H1 (cell line): ENCODE data around the gene ISX. TPM values are rescaled to one million over a fixed set of nuclear protein-coding genes. Genes with fewer than 3 reads are reported as not detected.

ENCODE experiments used
- CTCF ChIA-PET: fragments of 300-600 bp; sonication (Branson Sonifier 250); formaldehyde crosslinking; loops from one replicate; lab custom pipeline; 2021; ENCODE audit not compliant: partially characterized antibody; lab: Charles Lee
- POLR2A ChIA-PET: fragments of 300-600 bp; sonication (Branson Sonifier 250); formaldehyde crosslinking; loops from one replicate; lab custom pipeline; 2021; ENCODE audit warnings: inconsistent platforms; ENCODE audit not compliant: partially characterized antibody; lab: Charles Lee
- DNase-seq, 2 experiments: peaks; one replicate each; pipeline versions ENCODE4 v3.0.0 to v3.0.0-alpha.2; 2010 to 2022; ENCODE audit warnings: low spot score in 2 of 2, low read depth in 1 of 2, mixed read lengths in 1 of 2
- FAIRE-seq: peaks from 2 replicates; lab custom pipeline; 2011; peaks lifted over from hg19 to GRCh38; lab: Jason Lieb, UNC
- H2AFZ ChIP-seq: 2 replicates; pipeline ENCODE4 v1.8.1; 2012; ENCODE audit warnings: low read length, inconsistent platforms
- H2AK5ac ChIP-seq: 2 replicates; pipeline ENCODE4 v1.6.1; 2013; ENCODE audit warnings: low read depth, low read length
- H2BK120ac ChIP-seq: replicated peaks from 2 replicates; pipeline ENCODE3; 2013; ENCODE audit warnings: low read depth, low read length, inconsistent platforms
- H2BK12ac ChIP-seq: 2 replicates; pipeline ENCODE4 v1.6.1; 2013; ENCODE audit warnings: low read depth, low read length
- H2BK15ac ChIP-seq: 2 replicates; pipeline ENCODE4 v1.6.1; 2013; ENCODE audit warnings: low read length
- H2BK20ac ChIP-seq: 2 replicates; pipeline ENCODE4 v1.6.1; 2013; ENCODE audit warnings: low read length
- H2BK5ac ChIP-seq: 2 replicates; pipeline ENCODE4 v1.6.1; 2013; ENCODE audit warnings: low read depth, low read length
- H3K14ac ChIP-seq: 2 replicates; pipeline ENCODE4 v1.6.1; 2013; ENCODE audit warnings: inconsistent platforms; ENCODE audit not compliant: insufficient read length
- H3K18ac ChIP-seq: 2 replicates; pipeline ENCODE4 v1.6.1; 2013; ENCODE audit warnings: low read length; ENCODE audit errors: extremely low read depth
- H3K23ac ChIP-seq: 2 replicates; pipeline ENCODE4 v1.6.1; 2013; ENCODE audit warnings: inconsistent platforms; ENCODE audit not compliant: insufficient read length
- H3K23me2 ChIP-seq: 2 replicates; pipeline ENCODE4 v1.6.1; 2013; ENCODE audit warnings: low read depth, low read length
- H3K27ac ChIP-seq: 2 replicates; pipeline ENCODE4 v1.6.1; 2011; ENCODE audit warnings: low read depth, low read length, inconsistent platforms
- H3K27me3 ChIP-seq, 4 experiments: replicated peaks in 1 of 4; 1 replicate in 1 of 4; 2 replicates in 3 of 4; pipeline versions ENCODE4 v1.6.1 to v1.8.1; 2011 to 2013; ENCODE audit warnings: low read length in 3 of 4, mild to moderate bottlenecking in 3 of 4, inconsistent platforms in 2 of 4, mixed read lengths in 2 of 4, moderate library complexity in 1 of 4; ENCODE audit not compliant: control insufficient read depth in 3 of 4, insufficient read depth in 3 of 4; ENCODE audit errors: extremely low read depth in 1 of 4
- H3K36me3 ChIP-seq, 4 experiments: 2 replicates each; pipeline versions ENCODE4 v1.6.1 to v1.8.1; 2011 to 2013; ENCODE audit warnings: mild to moderate bottlenecking in 4 of 4, low read length in 3 of 4, moderate library complexity in 2 of 4, control low read depth in 1 of 4, inconsistent platforms in 1 of 4; ENCODE audit not compliant: insufficient read depth in 4 of 4, control insufficient read depth in 2 of 4
- H3K4ac ChIP-seq: replicated peaks from 2 replicates; pipeline ENCODE3; 2013; ENCODE audit warnings: low read length, low read depth, mixed read lengths, inconsistent platforms; ENCODE audit not compliant: insufficient read length
- H3K4me1 ChIP-seq, 4 experiments: replicated peaks in 1 of 4; 1 replicate in 1 of 4; 2 replicates in 3 of 4; pipeline versions ENCODE4 v1.6.1 to v1.8.1; 2011 to 2013; ENCODE audit warnings: low read length in 3 of 4, inconsistent platforms in 2 of 4, mixed read lengths in 1 of 4; ENCODE audit not compliant: insufficient read depth in 4 of 4, control insufficient read depth in 3 of 4
- H3K4me2 ChIP-seq, 2 experiments: 2 replicates each; pipeline versions ENCODE4 v1.6.1 to v1.8.1; 2011 to 2013; ENCODE audit warnings: low read depth in 2 of 2, low read length in 2 of 2, control low read depth in 1 of 2, inconsistent platforms in 1 of 2, mild to moderate bottlenecking in 1 of 2; ENCODE audit not compliant: insufficient read depth in 1 of 2
- H3K4me3 ChIP-seq, 4 experiments: fragments of 200-600, 300-600 bp in 1 of 4; sonication (generic), shearing (Covaris generic), sonication (Bioruptor Twin) in 1 of 4; 2 replicates each; pipeline versions ENCODE4 v1.5.1 to v1.8.1; 2011 to 2016; ENCODE audit warnings: low read length in 4 of 4, low read depth in 3 of 4, control low read depth in 2 of 4, inconsistent platforms in 2 of 4, mild to moderate bottlenecking in 2 of 4, mixed read lengths in 1 of 4, moderate library complexity in 1 of 4; ENCODE audit not compliant: insufficient read depth in 2 of 4; ENCODE audit errors: extremely low read depth in 1 of 4
- H3K56ac ChIP-seq: replicated peaks from 2 replicates; pipeline ENCODE3; 2013; ENCODE audit warnings: low read depth, mild to moderate bottlenecking, mixed read lengths, low read length, inconsistent platforms; ENCODE audit not compliant: insufficient read length
- H3K79me1 ChIP-seq: 2 replicates; pipeline ENCODE4 v1.6.1; 2013; ENCODE audit warnings: low read depth, low read length, control low read depth
- H3K79me2 ChIP-seq, 2 experiments: 2 replicates each; pipeline versions ENCODE4 v1.6.1 to v1.8.1; 2012 to 2013; ENCODE audit warnings: low read length in 2 of 2, mild to moderate bottlenecking in 2 of 2, inconsistent platforms in 1 of 2; ENCODE audit not compliant: insufficient read depth in 2 of 2, control insufficient read depth in 1 of 2
- H3K9ac ChIP-seq, 4 experiments: replicated peaks in 1 of 4; 1 replicate in 1 of 4; 2 replicates in 3 of 4; pipeline versions ENCODE4 v1.6.1 to v1.8.1; 2011 to 2013; ENCODE audit warnings: low read depth in 3 of 4, low read length in 3 of 4, control low read depth in 2 of 4, mild to moderate bottlenecking in 2 of 4, moderate library complexity in 2 of 4, inconsistent platforms in 1 of 4; ENCODE audit errors: extremely low read depth in 1 of 4
- H3K9me3 ChIP-seq, 2 experiments: 2 replicates each; pipeline versions ENCODE4 v1.6.1 to v1.8.1; 2012 to 2013; ENCODE audit warnings: mild to moderate bottlenecking in 2 of 2, moderate library complexity in 2 of 2, control low read depth in 1 of 2, inconsistent platforms in 1 of 2, low read depth in 1 of 2, low read length in 1 of 2, mixed read lengths in 1 of 2; ENCODE audit not compliant: insufficient read depth in 2 of 2
- H4K20me1 ChIP-seq, 2 experiments: replicated peaks in 1 of 2; 2 replicates each; pipeline versions ENCODE3 to v1.8.1; 2011 to 2013; ENCODE audit warnings: inconsistent platforms in 2 of 2, low read length in 2 of 2, mild to moderate bottlenecking in 1 of 2; ENCODE audit not compliant: insufficient read depth in 2 of 2, control insufficient read depth in 1 of 2
- H4K5ac ChIP-seq: 2 replicates; pipeline ENCODE4 v1.6.1; 2013; ENCODE audit warnings: low read length, low read depth, mixed read lengths, inconsistent platforms; ENCODE audit not compliant: insufficient read length
- H4K8ac ChIP-seq: 2 replicates; pipeline ENCODE4 v1.8.0; 2013; ENCODE audit warnings: mild to moderate bottlenecking, moderate library complexity, low read length, inconsistent platforms; ENCODE audit not compliant: insufficient read depth; ENCODE audit errors: extremely low read depth
- H4K91ac ChIP-seq: replicated peaks from 2 replicates; pipeline ENCODE3; 2013; ENCODE audit warnings: low read length, mixed read lengths, inconsistent platforms; ENCODE audit not compliant: insufficient read length
- CTBP2 ChIP-seq: IDR thresholded peaks from 2 replicates; pipeline ENCODE4 v1.7.0; 2011; ENCODE audit warnings: borderline replicate concordance, mild to moderate bottlenecking, moderate library complexity, mixed read lengths, low read length; ENCODE audit not compliant: insufficient read depth, insufficient read length
- CTCF ChIP-seq, 3 experiments: IDR thresholded peaks; 1 replicate in 2 of 3; 2 replicates in 1 of 3; pipeline versions ENCODE4 v1.5.1 to v1.6.1; 2011; ENCODE audit warnings: low read length in 3 of 3, mild to moderate bottlenecking in 3 of 3, inconsistent platforms in 2 of 3, low read depth in 1 of 3, moderate library complexity in 1 of 3; ENCODE audit not compliant: insufficient read depth in 1 of 3; ENCODE audit errors: control extremely low read depth in 1 of 3
- EZH2 ChIP-seq: fragments of 200-600 bp; sonication (generic); IDR thresholded peaks from 2 replicates; pipeline ENCODE4 v1.7.1; 2012; ENCODE audit warnings: low read depth, mild to moderate bottlenecking, moderate library complexity, low read length, inconsistent platforms; ENCODE audit not compliant: severe bottlenecking
- GABPA ChIP-seq: IDR thresholded peaks from 2 replicates; pipeline ENCODE4 v1.6.1; 2011; ENCODE audit warnings: mild to moderate bottlenecking, low read length, moderate library complexity, borderline replicate concordance; ENCODE audit not compliant: insufficient read depth
- GTF2F1 ChIP-seq: IDR thresholded peaks from 2 replicates; pipeline ENCODE4 v1.6.1; 2012; ENCODE audit warnings: low read depth, low read length, improper control_type of control experiment, borderline replicate concordance
- KDM1A ChIP-seq: fragments of 200-600, 300-600 bp; sonication (generic); IDR thresholded peaks from 2 replicates; pipeline ENCODE4 v1.7.1; 2016; ENCODE audit warnings: mild to moderate bottlenecking, low read length, borderline replicate concordance
- KDM4A ChIP-seq: IDR thresholded peaks from one replicate; pipeline ENCODE4 v1.7.1; 2012; ENCODE audit warnings: low read depth, mild to moderate bottlenecking, moderate library complexity, low read length, inconsistent platforms; ENCODE audit not compliant: severe bottlenecking
- TBP ChIP-seq: IDR thresholded peaks from 2 replicates; pipeline ENCODE4 v1.6.1; 2011; ENCODE audit warnings: low read depth, low read length, improper control_type of control experiment
- TCF12 ChIP-seq: IDR thresholded peaks from 2 replicates; pipeline ENCODE4 v1.6.1; 2011; ENCODE audit warnings: low read depth, mild to moderate bottlenecking, low read length
- WGBS, 2 experiments: shearing (Covaris generic) in 1 of 2; methylation state at CpG; one replicate each; pipeline versions ENCODE4 v1.1.6 to v1.1.7; 2013 to 2015; ENCODE audit warnings: low lambda C conversion rate in 2 of 2, mixed read lengths in 2 of 2, inconsistent platforms in 1 of 2, low coverage in 1 of 2, missing lambda C conversion rate in 1 of 2; ENCODE audit not compliant: insufficient replicate concordance in 2 of 2, insufficient coverage in 1 of 2, insufficient read length in 1 of 2; ENCODE audit errors: extremely low coverage in 1 of 2, missing lambda C conversion rate in 1 of 2; 5-methylcytosine and 5-hydroxymethylcytosine counted together
- polyA plus RNA-seq, 7 experiments: library from polyadenylated mRNA; depleted of rRNA in 3 of 7; stranded (reverse) in 5 of 7; unstranded in 2 of 7; fragments of >200 nt in 5 of 7; fragments of 200-250 nt in 2 of 7; gene quantifications; 1 replicate in 5 of 7; 2 replicates in 1 of 7; 4 replicates in 1 of 7; pipeline versions ENCODE4 v1.2.1 to v1.2.3, GENCODE V29; 2011 to 2013; ENCODE audit warnings: missing spikeins in 2 of 7, mixed read lengths in 2 of 7
- total RNA-seq: library from RNA; stranded (reverse); fragmentation: NEBNext Ultra II Directional; extraction: Animal tissue kit (Norgen Biotek cat#: 25700); gene quantifications from 2 replicates; pipeline ENCODE4 v1.2.1, GENCODE V29; 2021

ISX gene
- total and polyA plus RNA-seq, 2 of the 8 experiments (the other 6 are each of a cell fraction or from before 2014, with no cell fraction given): not detected

- no peak overlapping the region for H3K56ac ChIP-seq
- H4K8ac ChIP-seq: no peak overlapping the region
- no peak overlapping the region for H2BK120ac ChIP-seq
- H3K27ac ChIP-seq: no peak overlapping the region
- no peak overlapping the region for H3K9ac ChIP-seq
- no peak overlapping the region for H4K91ac ChIP-seq
- TF ChIP-seq EZH2 (no peak), TBP (no peak), GABPA (no peak), KDM1A (no peak), CTBP2 (no peak), CTCF (IDR thresholded peaks at IDR 0.05; ENCODE audit: control extremely low read depth in 1 of 3, insufficient read depth in 1 of 3, low read depth in 1 of 3, low read length in 3 of 3) (no peak), KDM4A (no peak), TCF12 (no peak), GTF2F1 (no peak)
- TF ChIP-seq, all 59 proteins: peak for 0
- Histone ChIP-seq H3K79me1 (no peaks in the 10 kb centered on the region), H2BK20ac (no peak overlapping the region), H3K36me3 (no peaks in the 10 kb centered on the region), H2BK5ac (no peak overlapping the region), H3K4ac (no peak overlapping the region), H3K9me3 (no peaks in the 10 kb centered on the region), H3K23ac (no peak overlapping the region), H3K4me2 (no peak overlapping the region), H4K5ac (no peak overlapping the region), H2AFZ (no peak overlapping the region), H3K23me2 (no peaks in the 10 kb centered on the region), H4K20me1 (no peaks in the 10 kb centered on the region), H3K18ac (no peak overlapping the region), H3K79me2 (no peaks in the 10 kb centered on the region), H2BK15ac (no peak overlapping the region), H3K4me1 (no peaks in the 10 kb centered on the region), H2AK5ac (no peak overlapping the region), H3K14ac (no peak overlapping the region), H3K27me3 (no peaks in the 10 kb centered on the region; a peak in 1 of 7 replicates), H2BK12ac (no peak overlapping the region), H3K4me3 (no peak overlapping the region)
- no peak for DNase-seq
- POLR2A ChIA-PET: no interaction called here
- FAIRE-seq: no peak
- CTCF ChIA-PET: interaction anchor here (1.6 kb wide), 1 partner anchor 132 kb away, joined by 5 read pairs; no protein-coding TSS in a partner anchor
- 87% methylated on average over 3 of the region's 3 CpGs; no CpG with 5 or more reads in 1 of the 2 experiments for WGBS, 2 experiments
These were observed 33.0 kb downstream of the ISX start for GRCh38 chr22:35098921-35099320.
